A549 (cell line): Measurements from ENCODE around the gene SLC16A3. TPM values are rescaled to one million over a fixed set of nuclear protein-coding genes. Genes with fewer than 3 reads are reported as not detected.

ENCODE experiments used
- ATAC-seq, 2 experiments: fragments of 200-7000 bp in 1 of 2; fragments of >200 bp in 1 of 2; cut with Nextera tagmentation in 1 of 2; cut with Tn5 transposase in 1 of 2; 3 replicates each; pipeline versions ENCODE4 v1.8.0 to v1.9.1; 2018 to 2020; ENCODE audit warnings: mild to moderate bottlenecking in 1 of 2, moderate library complexity in 1 of 2
- CTCF ChIA-PET: fragments of 300-600 bp; sonication (Branson Sonifier 250); formaldehyde crosslinking; extraction: SDS; loops from one replicate; lab custom pipeline; 2021; ENCODE audit warnings: antibody characterized with exemption, inconsistent platforms; lab: Yijun Ruan, JAX
- POLR2A ChIA-PET: fragments of 350-600 bp; formaldehyde crosslinking; extraction: SDS; loops from one replicate; lab custom pipeline; 2021; ENCODE audit warnings: antibody characterized with exemption, inconsistent platforms; lab: Yijun Ruan, JAX
- DNase-seq, 2 experiments: peaks; one replicate each; pipeline versions ENCODE4 v3.0.0 to v3.0.0-alpha.2; 2011 to 2016; ENCODE audit warnings: low read depth in 1 of 2, low spot score in 1 of 2
- FAIRE-seq: peaks from 2 replicates; lab custom pipeline; 2011; peaks lifted over from hg19 to GRCh38; lab: Jason Lieb, UNC
- H3K27ac ChIP-seq, 2 experiments: fragments of >200 bp; sonication (Bioruptor Twin); formaldehyde crosslinking; 3 replicates each; pipeline ENCODE4 v1.5.1; 2016 to 2017
- H3K4me1 ChIP-seq: fragments of >200 bp; sonication (Bioruptor Twin); formaldehyde crosslinking; 3 replicates; pipeline ENCODE4 v1.6.1; 2016
- H3K4me2 ChIP-seq: fragments of >200 bp; sonication (Bioruptor Twin); formaldehyde crosslinking; 3 replicates; pipeline ENCODE4 v1.6.1; 2016
- H3K4me3 ChIP-seq: fragments of >200 bp; sonication (Bioruptor Twin); formaldehyde crosslinking; 3 replicates; pipeline ENCODE4 v1.5.1; 2016
- H3K9me3 ChIP-seq: fragments of >200 bp; sonication (Bioruptor Twin); formaldehyde crosslinking; 3 replicates; pipeline ENCODE4 v1.6.1; 2016
- BHLHE40 ChIP-seq: IDR thresholded peaks from 2 replicates; pipeline ENCODE4 v1.6.1; 2012; ENCODE audit warnings: low read depth, low read length, inconsistent platforms
- CBX2 ChIP-seq: fragments of 200-600 bp; sonication (generic); IDR thresholded peaks from 2 replicates; pipeline ENCODE4 v1.6.1; 2016; ENCODE audit warnings: low read depth, mild to moderate bottlenecking, borderline replicate concordance
- CBX8 ChIP-seq: fragments of 200-600 bp; sonication (generic); IDR thresholded peaks from 2 replicates; pipeline ENCODE4 v1.6.1; 2016
- CEBPB ChIP-seq, 2 experiments: fragments of >200 bp in 1 of 2; sonication (Bioruptor Twin) in 1 of 2; formaldehyde crosslinking in 1 of 2; IDR thresholded peaks; 2 replicates each; pipeline ENCODE4 v1.6.1; 2012 to 2016
- CHD2 ChIP-seq: fragments of 150-350 bp; IDR thresholded peaks from 2 replicates; pipeline ENCODE4 v1.6.1; 2014; ENCODE audit warnings: low read length; ENCODE audit not compliant: partially characterized antibody
- CHD4 ChIP-seq: fragments of 200-600 bp; sonication (generic); IDR thresholded peaks from 2 replicates; pipeline ENCODE4 v1.6.1; 2016; ENCODE audit warnings: antibody characterized with exemption, mild to moderate bottlenecking, borderline replicate concordance
- ESRRA ChIP-seq: fragments of 150-350 bp; IDR thresholded peaks from 2 replicates; pipeline ENCODE4 v1.6.1; 2014; ENCODE audit warnings: mild to moderate bottlenecking, low read length, borderline replicate concordance
- FOSL2 ChIP-seq, 2 experiments: fragments of 450-650 bp in 1 of 2; fragments of >200 bp in 1 of 2; sonication (Bioruptor Twin) in 1 of 2; formaldehyde crosslinking; IDR thresholded peaks; 2 replicates each; pipeline versions ENCODE4 v1.5.0 to v1.6.1; 2016 to 2020; ENCODE audit warnings: mild to moderate bottlenecking in 1 of 2, moderate library complexity in 1 of 2
- GATA3 ChIP-seq: IDR thresholded peaks from 2 replicates; pipeline ENCODE4 v1.6.1; 2012; ENCODE audit warnings: borderline replicate concordance
- HOXA7 ChIP-seq: fragments of 250-450 bp; sonication (Bioruptor Pico); IDR thresholded peaks from 2 replicates; pipeline ENCODE4 v1.5.0; 2020; ENCODE audit warnings: mild to moderate bottlenecking, moderate library complexity
- KDM1A ChIP-seq: fragments of 200-600 bp; sonication (generic); IDR thresholded peaks from 2 replicates; pipeline ENCODE4 v1.6.1; 2016; ENCODE audit warnings: low read depth, mild to moderate bottlenecking
- NPAS2 ChIP-seq: fragments of 250-450 bp; sonication (Bioruptor Pico); IDR thresholded peaks from 2 replicates; pipeline ENCODE4 v1.8.0; 2022; ENCODE audit warnings: mild to moderate bottlenecking, moderate library complexity, borderline replicate concordance
- POLR2AphosphoS2 ChIP-seq: conservative IDR thresholded peaks from 2 replicates; pipeline ENCODE4 v1.6.1; 2012; ENCODE audit warnings: low read length, improper control_type of control experiment, inconsistent platforms
- RCOR1 ChIP-seq: fragments of 150-350 bp; IDR thresholded peaks from 2 replicates; pipeline ENCODE4 v1.6.1; 2014; ENCODE audit warnings: antibody characterized with exemption, low read length, low read depth
- RFX5 ChIP-seq: fragments of 450-650 bp; IDR thresholded peaks from 2 replicates; pipeline ENCODE4 v1.7.1; 2014; ENCODE audit warnings: antibody characterized with exemption, mild to moderate bottlenecking, moderate library complexity
- TFCP2L1 ChIP-seq: fragments of 250-450 bp; sonication (Bioruptor Pico); IDR thresholded peaks from 2 replicates; pipeline ENCODE4 v1.5.0; 2021; ENCODE audit warnings: mild to moderate bottlenecking
- ZC3H11A ChIP-seq: fragments of 450-650 bp; IDR thresholded peaks from 2 replicates; pipeline ENCODE4 v1.6.1; 2014; ENCODE audit warnings: antibody characterized with exemption, mild to moderate bottlenecking
- ZFP36 ChIP-seq: fragments of 450-650 bp; IDR thresholded peaks from 2 replicates; pipeline ENCODE4 v1.6.1; 2014; ENCODE audit warnings: borderline replicate concordance; ENCODE audit not compliant: partially characterized antibody
- ZNF302 ChIP-seq: fragments of 250-450 bp; sonication (Bioruptor Pico); IDR thresholded peaks from 2 replicates; pipeline ENCODE4 v1.9.0; 2021; ENCODE audit warnings: inconsistent platforms, mild to moderate bottlenecking, moderate library complexity
- WGBS: methylation state at CpG from one replicate; pipeline ENCODE4 v1.1.6; 2017; ENCODE audit errors: missing lambda C conversion rate; 5-methylcytosine and 5-hydroxymethylcytosine counted together
- polyA plus RNA-seq, 4 experiments: library from polyadenylated mRNA; depleted of rRNA in 3 of 4; stranded (reverse); fragments of >200 nt; fragmentation: RNase III in 1 of 4; extraction: RNeasy Plus Mini Kit Qiagen cat#74134 plus additional on column Dnase treatment in 1 of 4; gene quantifications; 2 replicates in 3 of 4; 3 replicates in 1 of 4; pipeline ENCODE4 v1.2.3, GENCODE V29; 2011 to 2017
- TF ChIP-seq, protein P1 (sequence below): IDR thresholded peaks from 2 replicates; pipeline ENCODE4 v1.6.1; 2012; ENCODE audit warnings: low read depth, borderline replicate concordance
- TF ChIP-seq, protein P2 (sequence below): fragments of >200 bp; sonication (Bioruptor Twin); formaldehyde crosslinking; IDR thresholded peaks from 2 replicates; pipeline ENCODE4 v1.6.1; 2016
- TF ChIP-seq, protein P3 (sequence below): fragments of 250-450 bp; sonication (Bioruptor Pico); IDR thresholded peaks from 2 replicates; pipeline ENCODE4 v1.5.0; 2020; ENCODE audit warnings: low read depth, mild to moderate bottlenecking, moderate library complexity
- TF ChIP-seq, protein P4 (sequence below): fragments of 150-350 bp; IDR thresholded peaks from 2 replicates; pipeline ENCODE4 v1.6.1; 2014; ENCODE audit warnings: low read depth, mild to moderate bottlenecking, low read length

Gene SLC16A3
- polyA plus RNA-seq, 2 of the 4 experiments (the other 2 are of a cell fraction), result 28.6 to 90.9 TPM

DNA sequence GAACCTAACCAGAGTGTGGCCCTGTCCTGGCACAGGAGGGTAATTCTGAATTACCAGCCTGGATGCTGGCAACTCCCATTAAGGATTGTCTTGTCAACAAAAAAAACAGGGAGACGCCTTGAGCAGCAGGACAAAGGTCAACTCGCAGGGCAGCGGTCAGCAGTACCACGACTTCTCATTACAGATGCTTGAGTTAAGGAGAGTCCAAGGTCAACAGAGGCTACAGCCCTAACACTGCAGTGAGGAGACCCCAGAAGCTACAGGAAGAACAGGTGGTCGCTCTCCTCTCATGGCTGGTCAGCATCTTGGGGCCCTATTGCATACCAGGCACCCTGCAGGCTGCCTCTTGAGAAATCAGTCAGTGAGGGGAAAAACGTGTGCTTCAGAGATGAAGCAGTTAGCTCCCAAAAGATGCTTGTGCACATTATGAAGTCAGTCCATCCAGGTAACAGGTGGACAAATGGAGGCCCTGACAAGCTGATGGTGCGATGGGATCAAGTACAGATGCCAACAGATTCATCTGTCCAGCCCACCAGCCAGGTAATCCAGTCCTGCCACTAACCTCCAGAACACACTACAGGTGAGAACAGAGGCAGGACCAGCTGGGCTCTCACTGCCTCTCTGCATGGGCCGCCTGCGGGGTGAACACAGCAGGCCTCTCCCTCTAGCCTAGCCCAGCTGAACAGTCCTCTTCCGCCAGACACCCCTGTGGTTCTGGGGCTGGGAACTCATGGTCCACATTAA, 40.5 kb downstream of the SLC16A3 start:
- Histone ChIP-seq H3K4me1 (peaks cover 74% of the 10 kb centered on the region), H3K4me2 (peak overlapping the region; percentile 88), H3K9me3 (no peaks in the 10 kb centered on the region), H3K4me3 (peak overlapping the region; percentile 22; the same call in 2 of the 3 replicates), H3K27ac (peak overlapping the region; percentile 89 to 91; a peak in 5 of 6 replicates)
- FAIRE-seq (no peak), DNase-seq (no peak), ATAC-seq (no peak)
- CTCF ChIA-PET, result interaction anchor here (0.7 to 8.6 kb wide), 10 partner anchors 13 to 239 kb away, joined by 3 to 59 read pairs (median 4); no protein-coding TSS in a partner anchor
- POLR2A ChIA-PET, result interaction anchor here (1.1 to 4.0 kb wide), 3 partner anchors 13 to 28 kb away, joined by 3 to 36 read pairs (median 4); no protein-coding TSS in a partner anchor
- 60% methylated on average over 10 of the region's 10 CpGs for WGBS
- TF ChIP-seq CEBPB (IDR thresholded peaks at IDR 0.05), result 0 out of 4 replicates have a peak, but pooled peaks of 1 of the 2 experiments have one; percentile 34
- no peak for TF ChIP-seq KDM1A
- TF ChIP-seq CBX2, result no peak
- TF ChIP-seq POLR2AphosphoS2, result peak; percentile 87; the same call in 1 of the 2 replicates

DNA sequence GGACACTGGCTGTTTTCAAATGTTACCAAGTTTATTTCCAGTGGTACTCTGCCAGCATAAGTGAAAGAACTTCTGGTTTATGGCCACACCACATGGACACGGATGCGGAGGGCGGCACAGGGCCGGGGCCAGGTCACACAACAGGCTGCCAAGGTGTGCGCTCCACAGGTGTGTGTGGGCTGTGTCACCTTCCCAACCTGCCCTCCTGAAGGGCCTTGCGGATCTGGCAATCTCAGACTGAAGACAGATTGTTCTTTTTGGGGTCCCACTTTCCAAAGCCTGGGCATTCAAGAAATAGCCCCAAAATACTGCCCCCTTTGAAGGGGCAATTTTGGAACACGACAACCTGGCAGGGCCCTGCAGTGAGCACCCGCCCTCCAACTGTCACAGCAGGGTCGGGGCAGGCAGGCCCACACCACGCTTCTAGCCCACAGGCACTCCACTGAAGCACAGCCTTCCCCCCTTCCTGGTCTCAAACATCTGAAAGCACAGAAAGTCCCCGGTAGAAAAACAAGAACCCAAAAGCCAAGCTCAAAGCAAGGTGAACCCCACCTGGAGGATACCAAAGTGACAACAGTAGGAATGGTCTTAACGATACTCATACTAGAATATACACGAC, 41.1 kb downstream of the SLC16A3 start:
- Histone ChIP-seq H3K9me3 (no peaks in the 10 kb centered on the region), H3K4me3 (no peak overlapping the region), H3K4me2 (peak overlapping the region; percentile 88), H3K27ac (peak overlapping the region; percentile 89 to 91; a peak in 5 of 6 replicates), H3K4me1 (peaks cover 77% of the 10 kb centered on the region)
- no peak for DNase-seq
- TF ChIP-seq CBX8 (no peak), TFCP2L1 (CRISPR knock-in tag) (no peak), ESRRA (no peak), ZNF302 (no peak), CHD4 (no peak), ZFP36 (no peak), ZC3H11A (no peak), FOSL2 (IDR thresholded peaks at IDR 0.05) (no peak), FOSL2 (CRISPR knock-in tag; IDR thresholded peaks at IDR 0.05) (no peak), GATA3 (no peak), RCOR1 (no peak), RFX5 (no peak), NPAS2 (CRISPR knock-in tag) (no peak), HOXA7 (no peak), CHD2 (no peak), BHLHE40 (no peak)
- TF ChIP-seq, protein P1, sequence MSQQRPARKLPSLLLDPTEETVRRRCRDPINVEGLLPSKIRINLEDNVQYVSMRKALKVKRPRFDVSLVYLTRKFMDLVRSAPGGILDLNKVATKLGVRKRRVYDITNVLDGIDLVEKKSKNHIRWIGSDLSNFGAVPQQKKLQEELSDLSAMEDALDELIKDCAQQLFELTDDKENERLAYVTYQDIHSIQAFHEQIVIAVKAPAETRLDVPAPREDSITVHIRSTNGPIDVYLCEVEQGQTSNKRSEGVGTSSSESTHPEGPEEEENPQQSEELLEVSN, result no peak
- TF ChIP-seq, protein P2, sequence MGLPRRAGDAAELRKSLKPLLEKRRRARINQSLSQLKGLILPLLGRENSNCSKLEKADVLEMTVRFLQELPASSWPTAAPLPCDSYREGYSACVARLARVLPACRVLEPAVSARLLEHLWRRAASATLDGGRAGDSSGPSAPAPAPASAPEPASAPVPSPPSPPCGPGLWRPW, result no peak
- TF ChIP-seq, protein P3, sequence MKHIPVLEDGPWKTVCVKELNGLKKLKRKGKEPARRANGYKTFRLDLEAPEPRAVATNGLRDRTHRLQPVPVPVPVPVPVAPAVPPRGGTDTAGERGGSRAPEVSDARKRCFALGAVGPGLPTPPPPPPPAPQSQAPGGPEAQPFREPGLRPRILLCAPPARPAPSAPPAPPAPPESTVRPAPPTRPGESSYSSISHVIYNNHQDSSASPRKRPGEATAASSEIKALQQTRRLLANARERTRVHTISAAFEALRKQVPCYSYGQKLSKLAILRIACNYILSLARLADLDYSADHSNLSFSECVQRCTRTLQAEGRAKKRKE (CRISPR knock-in tag), result no peak
- TF ChIP-seq, protein P4, sequence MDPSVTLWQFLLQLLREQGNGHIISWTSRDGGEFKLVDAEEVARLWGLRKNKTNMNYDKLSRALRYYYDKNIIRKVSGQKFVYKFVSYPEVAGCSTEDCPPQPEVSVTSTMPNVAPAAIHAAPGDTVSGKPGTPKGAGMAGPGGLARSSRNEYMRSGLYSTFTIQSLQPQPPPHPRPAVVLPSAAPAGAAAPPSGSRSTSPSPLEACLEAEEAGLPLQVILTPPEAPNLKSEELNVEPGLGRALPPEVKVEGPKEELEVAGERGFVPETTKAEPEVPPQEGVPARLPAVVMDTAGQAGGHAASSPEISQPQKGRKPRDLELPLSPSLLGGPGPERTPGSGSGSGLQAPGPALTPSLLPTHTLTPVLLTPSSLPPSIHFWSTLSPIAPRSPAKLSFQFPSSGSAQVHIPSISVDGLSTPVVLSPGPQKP, result no peak
- TF ChIP-seq, all 56 proteins: peak for 0
- ChIA-PET POLR2A (interaction anchor here (1.5 to 4.0 kb wide), 2 partner anchors 23 to 27 kb away, joined by 3 to 36 read pairs; no protein-coding TSS in a partner anchor), CTCF (interaction anchor here (0.7 to 8.6 kb wide), 10 partner anchors 11 to 240 kb away, joined by 3 to 59 read pairs (median 4); no protein-coding TSS in a partner anchor)
- no peak for ATAC-seq
- FAIRE-seq, result no peak
- WGBS, result 83% methylated on average over 13 of the region's 13 CpGs
